ENCODE results near the gene KIF2C.
"Not testable (repeated sequence)": the region's sequence is repeated elsewhere in the genome, so short reads cannot be mapped to it uniquely, and the experiment has no call there.

KIF2C gene

DNA sequence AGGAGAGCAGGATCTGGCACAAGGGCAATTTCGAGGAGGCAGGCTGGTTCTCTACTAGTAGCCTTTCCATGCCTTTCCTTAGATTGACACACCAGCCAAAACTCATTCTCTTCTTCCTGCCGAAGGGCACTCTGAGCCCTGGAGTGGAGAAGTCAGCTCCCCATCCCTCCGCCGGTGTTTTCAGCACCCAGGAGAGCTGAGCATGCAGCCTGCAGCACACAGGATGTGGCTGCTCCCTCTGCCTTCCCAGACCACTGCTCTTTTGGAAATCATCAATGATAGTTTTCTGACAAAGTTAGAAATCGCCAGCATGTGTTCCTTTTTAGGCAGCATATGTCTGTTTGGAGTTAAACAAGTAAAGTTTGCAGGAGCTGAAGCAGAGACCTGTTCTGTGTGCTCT, 20.3 kb upstream of the KIF2C start:
- DNase-seq (ENCODE audit: low spot score), result peak; percentile 49

DNA sequence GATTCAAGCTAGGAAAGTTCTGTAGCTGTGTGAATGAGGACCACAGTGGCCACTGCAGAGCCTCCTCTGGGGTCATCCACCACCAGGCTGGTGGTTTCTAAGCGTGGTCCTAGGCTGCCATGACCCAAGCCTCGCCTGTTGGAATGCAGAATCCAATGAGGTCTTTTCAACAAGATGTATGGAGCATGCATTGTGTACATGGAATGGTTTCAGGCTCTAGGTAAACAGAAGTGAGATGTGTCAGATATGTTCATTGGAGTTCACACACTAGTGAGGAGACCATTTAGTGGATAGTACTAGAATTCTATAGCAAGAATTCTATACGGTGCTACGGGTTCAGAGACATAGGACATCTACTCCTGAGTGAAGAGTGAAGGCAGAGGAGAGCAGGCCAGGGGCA, 19.4 kb upstream of the KIF2C start:
- DNase-seq (ENCODE audit: low spot score), result peak; percentile 92

DNA sequence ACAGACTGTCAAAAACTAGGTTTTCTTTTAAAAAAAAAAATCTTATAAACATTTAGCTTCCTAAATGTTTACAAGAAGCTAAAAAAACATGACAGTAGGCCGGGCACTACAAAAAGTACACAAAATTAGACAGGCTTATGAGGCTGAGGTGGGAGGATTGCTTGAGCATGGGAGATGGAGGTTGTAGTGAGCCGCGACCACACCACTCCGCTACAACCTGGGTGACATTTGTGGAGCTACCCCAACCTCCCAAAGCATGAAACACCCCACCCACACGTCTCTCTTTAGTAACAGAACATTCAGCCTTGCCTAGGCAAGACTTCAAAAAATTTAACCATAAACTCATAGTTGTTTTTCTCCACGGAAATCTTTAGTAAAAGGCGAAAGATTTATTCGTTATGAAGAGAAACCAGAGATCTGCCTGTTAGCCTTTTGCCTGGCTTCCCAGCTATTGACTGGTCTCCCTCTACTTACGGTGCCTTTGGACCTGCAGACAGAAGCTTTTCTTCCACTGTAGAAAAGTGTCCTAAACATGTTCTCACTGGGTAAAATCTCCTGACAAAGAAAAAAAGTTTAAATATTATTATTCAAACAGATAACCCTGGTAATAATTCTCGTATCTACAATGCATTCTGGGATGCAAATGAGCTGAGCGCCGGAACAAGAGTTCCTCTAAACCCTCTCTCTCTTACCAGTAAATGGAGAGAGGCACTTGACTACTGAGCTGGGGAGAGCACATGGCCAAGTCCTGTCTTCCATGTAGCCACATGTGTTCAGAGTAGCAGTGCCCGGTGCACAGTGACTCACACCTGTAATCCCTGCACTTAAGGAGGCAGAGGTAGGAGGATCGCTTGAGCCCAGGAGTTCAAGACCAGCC, 17.9 kb upstream of the KIF2C start:
- peak; percentile 99 for DNase-seq (ENCODE audit: low spot score)

DNA sequence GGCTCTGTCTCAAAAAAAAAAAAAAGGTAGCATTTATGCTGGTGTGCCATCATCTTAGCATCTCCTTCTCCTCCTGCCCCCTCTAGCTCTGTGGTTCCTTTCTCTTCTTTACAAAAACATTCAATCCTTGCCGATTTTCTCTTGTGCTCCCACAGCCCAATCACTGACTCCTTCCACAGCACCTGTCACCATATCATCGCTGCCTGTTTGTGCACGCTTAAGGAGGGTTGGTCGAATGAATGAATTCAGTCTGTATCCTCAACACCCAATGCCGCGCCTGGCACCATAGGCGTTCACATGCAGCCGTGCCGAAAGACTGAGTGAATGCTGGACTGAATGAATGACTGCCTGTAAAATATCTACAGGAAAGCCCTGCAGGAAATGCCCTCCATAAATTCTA, 16.6 kb upstream of the KIF2C start:
- DNase-seq (ENCODE audit: low spot score), result no peak

DNA sequence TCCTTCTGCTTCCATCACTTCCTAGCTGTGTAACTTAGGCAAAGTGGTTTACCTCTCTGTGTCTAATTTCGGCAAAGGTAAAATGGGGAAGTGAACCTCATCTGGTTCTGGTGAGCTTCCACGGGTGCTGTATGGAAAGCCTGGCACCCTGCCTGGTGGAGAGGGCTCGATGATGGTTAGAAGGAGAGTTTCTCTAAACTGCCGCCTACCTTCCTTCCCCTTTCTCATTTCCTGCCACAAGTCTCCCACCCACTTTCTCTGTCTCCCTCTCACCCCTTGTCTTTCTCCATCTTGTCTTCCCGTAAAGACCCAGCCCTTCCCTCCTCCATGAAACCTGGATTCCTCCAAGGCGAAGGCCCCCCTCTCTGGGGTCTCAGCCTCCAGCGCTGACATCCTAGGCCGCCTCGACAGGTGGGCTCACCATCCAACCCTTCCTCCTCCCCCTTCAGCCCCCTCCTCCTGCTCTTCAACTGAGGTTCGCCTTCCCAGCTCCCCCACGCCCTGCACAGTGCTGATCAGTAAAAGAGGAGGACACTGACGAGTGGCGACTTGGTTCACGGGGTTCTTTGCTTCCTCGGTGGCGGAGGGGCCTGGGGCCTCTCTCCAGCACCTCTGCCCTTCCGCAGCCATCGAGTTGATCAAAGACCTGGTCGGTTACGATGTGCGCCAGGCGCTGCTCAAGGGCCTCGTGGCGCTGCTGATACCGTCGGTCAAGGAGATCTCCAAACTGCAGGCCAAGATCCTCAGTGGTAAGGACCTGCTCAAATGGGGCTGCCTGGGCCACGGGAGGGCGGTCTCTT, 15.9 kb upstream of the KIF2C start:
- peak; percentile 82 for DNase-seq (ENCODE audit: low spot score)

DNA sequence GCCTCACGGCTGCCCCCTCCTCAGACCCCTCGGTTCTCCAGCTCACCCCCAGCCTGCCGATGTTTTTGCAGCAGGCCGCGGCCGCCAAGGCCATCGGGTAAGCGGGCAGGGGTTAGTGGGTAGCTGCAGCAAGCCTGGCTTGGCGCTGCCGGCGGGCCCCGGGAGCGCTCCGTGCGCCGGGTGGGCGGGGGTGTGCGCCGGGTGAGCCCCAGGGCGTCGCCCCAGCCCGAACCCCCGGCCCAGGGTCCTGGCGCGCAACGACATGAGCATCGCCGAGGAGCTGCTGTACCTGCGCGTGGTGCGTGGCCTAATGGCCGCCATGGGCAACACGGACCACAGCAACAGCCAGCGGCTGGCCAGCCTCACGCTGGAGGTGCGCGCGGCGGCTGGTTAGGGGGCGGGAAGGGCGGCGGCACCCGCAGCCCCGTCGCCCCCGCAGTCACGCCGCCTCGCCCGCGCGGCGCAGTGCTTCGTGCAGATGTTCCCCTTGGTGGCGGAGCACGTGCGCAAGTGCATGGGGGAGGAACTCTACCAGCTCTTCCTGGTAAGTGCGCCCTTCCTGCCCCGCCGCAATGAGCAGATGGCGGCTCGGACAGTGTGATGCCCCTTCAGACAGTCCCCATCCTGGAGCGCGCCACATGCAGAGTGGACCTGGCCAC, 15.2 kb upstream of the KIF2C start:
- DNase-seq (ENCODE audit: low spot score), result no peak

DNA sequence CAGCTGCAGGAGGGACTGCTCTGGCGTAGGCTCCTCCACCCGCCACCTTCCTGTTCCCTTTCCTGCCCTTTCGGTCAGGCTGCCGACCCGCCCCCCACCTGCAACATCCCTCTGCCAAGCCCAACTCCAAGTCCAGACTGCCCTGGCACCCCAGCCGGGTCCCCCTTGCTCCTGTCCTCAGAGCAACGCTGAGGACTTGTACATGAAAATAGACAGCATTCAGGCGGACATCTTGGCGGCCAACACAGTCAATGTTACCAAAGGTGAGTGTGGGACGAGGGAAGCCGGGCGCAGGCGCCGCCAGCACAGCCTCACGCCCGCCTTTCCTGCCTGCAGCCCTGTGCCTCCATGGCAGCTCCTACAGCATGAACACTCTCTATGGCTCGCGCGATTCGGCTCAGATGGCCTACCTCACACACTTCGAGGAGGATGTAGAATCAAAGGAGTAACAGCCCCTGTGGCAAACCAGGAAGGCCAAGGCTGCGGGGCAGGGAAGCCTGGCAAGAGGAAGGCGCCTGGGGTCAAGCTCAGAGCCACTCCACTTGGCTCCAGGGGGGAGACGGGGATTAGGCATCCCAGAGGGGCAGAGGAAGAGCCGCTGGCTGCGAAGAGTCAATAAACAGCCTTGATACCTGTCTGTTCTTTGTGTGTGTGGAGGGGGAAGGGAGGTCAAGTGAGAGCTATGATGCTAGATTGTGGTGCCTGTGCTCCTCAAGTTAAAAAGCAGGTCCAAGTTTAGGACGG, 14.5 kb upstream of the KIF2C start:
- DNase-seq (ENCODE audit: low spot score), result no peak

DNA sequence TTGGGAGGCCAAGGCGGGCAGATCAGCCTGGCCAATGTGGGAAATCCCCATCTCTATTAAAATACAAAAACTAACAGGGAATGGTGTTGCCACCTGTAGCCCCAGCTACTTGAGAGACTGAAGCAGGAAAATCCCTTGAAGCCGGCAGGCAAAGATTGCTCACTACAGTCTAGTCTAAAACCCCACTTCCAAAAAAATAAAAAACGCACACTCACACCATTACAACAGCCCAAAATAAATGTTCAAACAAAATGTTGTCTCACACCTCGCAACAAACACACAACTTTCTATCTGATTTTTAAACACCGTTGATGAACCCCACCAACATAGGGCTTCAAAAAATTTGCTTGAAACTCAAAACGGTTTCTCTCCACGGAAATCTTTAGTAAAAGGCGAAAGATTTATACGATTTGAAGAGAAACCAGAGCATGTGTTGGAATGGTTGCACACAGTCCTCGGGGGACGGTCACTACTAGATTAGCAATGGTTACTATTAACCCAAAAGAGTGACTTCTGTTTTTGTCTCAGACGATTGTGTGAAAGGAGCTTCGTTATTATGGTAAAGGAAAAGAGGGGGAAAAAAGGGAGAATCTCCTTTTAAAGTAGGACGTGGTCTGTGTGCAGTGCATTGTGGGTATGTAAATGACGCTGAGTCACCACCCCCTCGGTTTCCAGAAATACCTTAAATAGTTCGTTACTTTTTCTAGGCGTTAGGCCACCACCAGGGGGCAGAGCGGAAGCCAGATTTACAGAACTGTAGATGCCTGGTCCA, 8.7 kb upstream of the KIF2C start, which contains the start of gene RNU5D-1:
Gene RNU5D-1 (minus strand): TSS at position 430 of the 772 bp plus-strand sequence.
- peak; percentile 97 for DNase-seq (ENCODE audit: low spot score)

DNA sequence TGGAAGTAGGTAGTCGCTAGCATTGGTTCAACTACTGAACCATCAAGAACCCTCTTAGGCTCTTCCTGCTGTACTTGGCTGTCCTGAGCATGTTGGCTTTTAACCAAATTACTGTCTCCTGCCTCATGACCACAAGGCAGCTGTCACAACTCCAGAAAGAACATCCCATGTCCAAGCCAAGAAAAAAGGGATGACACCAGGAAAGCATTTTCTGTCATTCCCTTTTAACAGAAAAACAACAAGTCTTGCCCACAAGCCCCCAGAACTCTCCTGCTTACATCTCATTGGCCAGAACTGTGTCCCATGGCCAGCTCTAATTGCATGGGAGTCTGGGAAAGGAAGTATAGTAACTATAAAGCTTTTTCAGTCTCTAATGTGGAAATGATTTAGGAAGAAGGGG, 6.3 kb upstream of the KIF2C start:
- DNase-seq (ENCODE audit: low spot score), result no peak

DNA sequence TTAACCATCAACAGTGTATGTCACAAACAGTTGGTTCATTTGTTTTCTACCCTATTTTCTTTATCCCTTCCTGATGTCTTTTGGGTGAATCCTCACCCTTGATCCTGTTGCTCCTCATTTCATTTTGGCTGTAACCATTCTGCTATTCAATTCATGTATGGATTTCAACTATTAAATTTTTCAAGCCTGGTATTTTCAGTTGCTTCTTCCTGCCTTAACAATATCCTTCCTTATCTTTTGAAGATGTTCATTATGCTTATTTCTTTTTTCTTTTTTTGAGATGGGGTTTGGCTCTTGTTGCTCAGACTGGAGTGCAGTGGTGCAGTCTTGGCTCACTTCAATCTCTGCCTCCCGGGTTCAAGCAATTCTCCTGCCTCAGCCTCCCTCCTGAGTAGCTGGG, 5.9 kb upstream of the KIF2C start:
- DNase-seq (ENCODE audit: low spot score), result no peak

DNA sequence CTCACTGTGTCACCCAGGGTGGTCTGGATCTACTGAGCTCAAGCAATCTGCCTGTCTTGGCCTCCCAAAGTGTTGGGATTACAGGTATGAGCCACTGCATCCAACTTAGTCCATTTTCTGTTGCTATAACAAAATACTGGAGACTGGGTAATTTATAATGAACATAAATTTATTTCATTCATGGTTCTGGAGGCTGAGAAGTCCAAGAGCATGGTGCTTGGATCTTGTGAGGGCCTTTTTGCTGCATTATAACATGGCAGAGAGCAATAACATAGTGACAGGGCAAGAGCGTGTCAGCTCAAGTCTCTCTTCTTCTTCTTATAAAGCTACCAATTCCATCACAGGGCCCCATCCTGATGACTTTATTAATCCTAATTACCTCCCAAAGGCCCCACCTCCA, 3.6 kb upstream of the KIF2C start:
- DNase-seq (ENCODE audit: low spot score), result no peak

DNA sequence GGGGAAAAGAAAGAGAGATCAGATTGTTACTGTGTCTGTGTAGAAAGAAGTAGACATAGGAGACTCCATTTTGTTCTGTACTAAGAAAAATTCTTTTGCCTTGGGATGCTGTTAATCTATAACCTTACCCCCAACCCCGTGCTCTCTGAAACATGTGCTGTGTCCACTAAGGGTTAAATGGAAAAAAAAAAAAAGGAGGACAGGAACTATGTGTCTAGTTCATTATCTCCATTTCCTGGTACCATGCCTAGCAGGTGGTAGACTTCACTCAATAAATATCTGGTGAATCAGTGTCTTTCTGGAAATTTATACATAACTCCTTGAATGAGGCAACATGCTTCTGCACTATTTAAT, 707 bp upstream of the KIF2C start:
- DNase-seq (ENCODE audit: low spot score), result not testable (repeated sequence)

DNA sequence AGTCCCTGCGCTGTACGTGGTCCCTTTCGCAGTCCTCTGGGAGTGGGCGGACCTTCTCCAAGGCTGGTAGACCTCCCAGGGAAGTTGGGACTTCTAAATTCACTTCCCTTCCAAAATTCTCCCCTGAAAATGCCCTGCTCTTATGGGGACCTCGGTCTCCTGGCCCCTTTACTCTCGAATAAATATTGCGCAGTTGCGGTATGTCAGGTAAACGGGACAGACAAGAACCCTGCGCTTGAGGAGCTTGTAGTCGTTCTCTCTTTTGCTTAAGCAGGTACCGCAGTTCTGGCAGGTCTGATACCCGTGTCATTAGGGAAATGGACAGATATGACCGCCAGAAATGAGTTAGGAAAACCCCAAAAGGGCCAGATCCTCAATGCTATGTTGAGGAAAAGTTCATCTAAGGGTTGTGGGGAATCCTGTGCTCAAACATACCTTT, 561 bp downstream of the KIF2C start:
- DNase-seq (ENCODE audit: low spot score), result peak; percentile 45

DNA sequence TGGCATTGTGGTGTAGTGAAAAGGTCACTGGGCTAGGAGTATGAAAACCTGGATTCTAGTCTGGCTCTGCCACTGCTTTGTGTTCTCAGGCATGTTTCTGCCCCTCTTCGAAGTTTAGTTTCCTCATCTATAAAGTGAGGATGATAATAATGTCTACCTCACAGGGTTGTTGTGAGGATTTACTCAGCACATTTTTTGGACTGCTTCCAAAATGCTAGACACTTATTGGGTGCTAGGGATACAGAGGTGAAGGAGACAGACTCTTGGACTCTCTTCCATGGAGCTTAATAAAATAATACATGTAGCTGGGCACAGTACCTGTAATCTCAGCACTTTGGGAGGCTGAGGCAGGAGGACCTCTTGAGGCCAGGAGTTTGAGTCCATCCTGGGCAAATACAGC, 3.6 kb downstream of the KIF2C start:
- no peak for DNase-seq (ENCODE audit: low spot score)

DNA sequence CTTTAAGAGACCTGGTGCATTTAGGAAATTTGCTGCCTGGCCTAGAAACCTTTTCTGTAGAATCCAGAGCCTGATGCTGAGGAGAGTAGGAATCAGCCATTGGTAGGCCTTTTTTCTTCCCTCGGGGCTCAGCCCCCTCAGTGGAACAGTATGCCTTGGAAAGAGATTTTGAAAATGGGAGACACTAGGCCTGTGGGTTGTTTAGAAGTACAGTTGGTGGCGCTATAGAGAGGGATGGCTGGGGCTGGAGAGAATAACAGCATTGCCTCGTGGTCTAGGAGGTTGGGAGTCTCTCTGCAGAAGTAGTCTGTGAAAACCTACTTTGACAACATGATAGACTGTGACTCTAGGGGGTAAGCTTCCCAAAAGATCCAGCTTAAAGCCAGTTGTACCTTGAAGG, 8.2 kb downstream of the KIF2C start:
- DNase-seq (ENCODE audit: low spot score), result no peak

DNA sequence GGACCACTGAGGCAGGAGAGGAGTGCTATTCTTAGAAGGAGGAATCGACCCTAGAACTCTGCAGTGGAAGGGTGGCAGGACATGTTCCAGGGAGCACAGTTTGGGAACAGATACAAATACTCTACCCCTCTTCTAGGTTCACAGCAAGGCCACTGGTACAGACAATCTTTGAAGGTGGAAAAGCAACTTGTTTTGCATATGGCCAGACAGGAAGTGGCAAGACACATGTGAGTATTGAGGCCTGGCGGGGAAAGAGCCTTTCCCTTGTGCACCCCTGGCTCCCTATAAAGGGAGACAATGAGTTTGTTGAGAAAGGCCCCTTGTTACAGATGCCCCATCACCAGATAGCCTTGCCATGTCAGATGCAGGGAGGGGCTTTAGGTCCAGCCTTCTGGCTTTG, 17.8 kb downstream of the KIF2C start:
- no peak for DNase-seq (ENCODE audit: low spot score)

DNA sequence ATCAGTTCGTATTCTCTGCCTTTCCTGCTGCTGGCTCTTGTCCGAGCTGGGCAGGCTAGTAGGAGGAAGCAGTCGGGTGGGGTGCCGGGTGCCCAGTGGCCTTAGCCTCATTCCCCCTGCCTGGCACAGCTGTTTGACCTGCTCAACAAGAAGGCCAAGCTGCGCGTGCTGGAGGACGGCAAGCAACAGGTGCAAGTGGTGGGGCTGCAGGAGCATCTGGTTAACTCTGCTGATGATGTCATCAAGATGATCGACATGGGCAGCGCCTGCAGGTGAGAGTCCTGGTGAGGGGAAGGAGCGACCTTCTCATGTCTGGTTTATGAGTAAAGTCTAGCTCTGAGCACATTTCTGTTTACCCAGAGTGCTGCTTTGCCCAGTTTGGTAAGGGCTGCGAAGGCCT, 19.4 kb downstream of the KIF2C start:
- no peak for DNase-seq (ENCODE audit: low spot score)

DNA sequence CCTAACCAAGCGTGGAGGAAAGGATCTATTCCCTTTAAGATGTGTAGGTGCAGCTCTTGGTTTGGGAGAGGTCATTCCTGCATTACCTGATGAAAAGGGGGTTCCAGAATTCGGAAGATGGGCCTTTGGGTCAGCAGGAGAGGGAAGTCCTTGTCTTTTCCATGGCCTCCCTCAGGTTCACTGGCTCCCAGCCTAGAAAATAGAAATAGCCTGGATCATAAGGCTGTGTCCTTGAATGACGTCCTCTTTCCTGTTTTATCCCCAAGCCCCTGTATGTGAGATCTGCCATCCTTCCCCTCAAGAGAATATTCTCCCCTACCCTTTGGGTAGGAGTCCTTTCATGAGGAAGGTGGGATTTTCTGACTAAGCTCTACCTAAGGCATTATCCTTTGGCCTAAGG, 21.2 kb downstream of the KIF2C start:
- DNase-seq (ENCODE audit: low spot score), result no peak

DNA sequence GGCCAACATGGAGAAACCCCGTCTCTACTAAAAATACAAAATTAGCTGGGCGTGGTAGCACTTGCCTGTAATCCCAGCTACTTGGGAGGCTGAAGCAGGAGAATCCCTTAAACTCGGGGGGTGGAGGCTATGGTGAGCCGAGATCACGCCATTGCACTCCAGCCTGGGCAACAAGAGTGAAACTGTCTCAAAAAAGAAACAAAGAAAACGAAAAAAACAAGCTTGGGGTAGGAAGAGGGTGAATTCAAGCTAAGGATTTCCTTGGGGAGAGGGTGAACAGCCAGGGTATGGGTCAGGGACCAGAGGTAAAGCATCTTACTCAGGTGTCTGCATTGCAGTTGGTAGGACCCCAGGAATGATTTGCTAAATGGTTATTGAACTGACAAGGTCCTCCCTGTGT, 26.8 kb downstream of the KIF2C start:
- not testable (repeated sequence) for DNase-seq (ENCODE audit: low spot score)

DNA sequence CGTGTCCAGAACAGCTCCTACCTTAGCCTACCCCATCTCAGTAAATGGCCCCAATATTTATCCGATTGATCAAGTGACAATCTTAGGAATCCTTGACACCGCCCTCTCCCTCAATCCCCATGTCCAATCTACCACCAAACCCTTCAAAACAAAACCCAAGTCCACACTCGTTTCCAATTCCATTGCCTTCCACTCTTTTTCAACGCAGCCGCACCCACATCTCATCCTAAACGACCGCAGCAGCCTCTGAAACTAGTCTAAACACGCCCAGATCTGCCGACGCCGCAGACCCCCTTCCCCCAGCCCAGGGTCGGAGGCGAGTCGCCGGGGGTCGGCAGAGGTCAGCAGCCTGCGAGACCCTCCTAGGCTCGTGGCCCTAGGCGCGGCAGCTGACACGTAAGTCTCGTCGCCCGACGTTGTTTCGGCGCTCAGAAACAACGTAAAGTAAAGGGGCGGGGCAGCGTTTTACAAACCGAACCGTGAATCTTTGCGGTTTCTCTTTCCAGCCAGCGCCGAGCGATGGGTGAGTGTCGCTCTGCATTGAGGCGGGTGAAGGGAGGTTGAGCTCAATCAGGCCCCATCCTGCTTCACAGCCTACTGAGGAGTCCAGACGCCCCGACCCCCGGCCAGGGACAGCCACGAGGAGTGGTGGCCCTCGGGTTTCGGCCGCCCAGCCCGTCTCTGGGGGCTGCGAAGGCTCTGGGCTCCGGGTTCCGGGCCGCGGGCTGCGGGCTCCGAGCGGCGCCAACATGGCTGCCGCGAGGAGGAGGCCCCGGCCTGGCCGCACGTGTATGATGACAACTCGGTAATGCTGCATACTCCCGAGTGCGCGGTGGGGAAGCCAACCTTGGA, 35.7 kb downstream of the KIF2C start, which contains the start of gene RPS8:
Gene RPS8 (plus strand): TSS at position 463 of the 852 bp plus-strand sequence. CDS start 57 bp downstream, at position 520.
- DNase-seq (ENCODE audit: low spot score), result peak; percentile 95

Measured in NAMALWA (cell line).